ENCODE measurements around the gene ALK. TPM values are rescaled to one million over a fixed set of nuclear protein-coding genes. Genes with fewer than 3 reads are reported as not detected.

Gene ALK
- polyA plus RNA-seq, 2 of the 4 experiments (the other 2 are of a cell fraction): not detected

GRCh38 chr2:29662861-29663260, 258.5 kb downstream of the ALK start:
- H3K4me2 ChIP-seq: peak overlapping the region; percentile 37
- DNase-seq (ENCODE audit: low read depth in 1 of 2, low spot score in 1 of 2) (peak in 1 of 2 experiments; percentile 26), FAIRE-seq (peak; percentile 54), ATAC-seq (peak; percentile 48 to 69; a peak in 4 of 6 replicates)
- H3K27ac ChIP-seq: peak overlapping the region; percentile 5 to 25; a peak in 3 of 6 replicates
- WGBS (ENCODE audit: missing lambda C conversion rate): 0% methylated on average over 2 of the region's 2 CpGs
- POLR2A ChIA-PET: no interaction called here
- H3K4me1 ChIP-seq: peaks cover 16% of the 10 kb centered on the region; the same call in 2 of the 3 replicates
- TF ChIP-seq BCL3 (IDR thresholded peaks at IDR 0.05) (no peak), HDAC2 (IDR thresholded peaks at IDR 0.05) (no peak), BHLHE40 (IDR thresholded peaks at IDR 0.05; ENCODE audit: low read depth, low read length) (no peak)
- H3K4me3 ChIP-seq: no peak overlapping the region
- no peaks in the 10 kb centered on the region for H3K9me3 ChIP-seq
- CTCF ChIA-PET: interaction anchor here (2.6 kb wide), 1 partner anchor 11 kb away, joined by 11 read pairs; no protein-coding TSS in a partner anchor

- DNase-seq (ENCODE audit: low read depth in 1 of 2, low spot score in 1 of 2) (no peak), FAIRE-seq (no peak), ATAC-seq (no peak)
- no peak overlapping the region for H3K4me3 ChIP-seq
- peaks cover 16% of the 10 kb centered on the region; the same call in 2 of the 3 replicates for H3K4me1 ChIP-seq
- H3K27ac ChIP-seq: no peak overlapping the region
- ChIA-PET POLR2A (no interaction called here), CTCF (no interaction called here)
- WGBS (ENCODE audit: missing lambda C conversion rate): 44% methylated on average over 2 of the region's 2 CpGs
- TF ChIP-seq KDM5A (IDR thresholded peaks at IDR 0.05): no peak
- no peak for TF ChIP-seq CHD2 (IDR thresholded peaks at IDR 0.05; ENCODE audit: low read length, partially characterized antibody)
- TF ChIP-seq ZNF302 (CRISPR knock-in tag; IDR thresholded peaks at IDR 0.05): no peak
- H3K4me2 ChIP-seq: no peak overlapping the region
- no peaks in the 10 kb centered on the region for H3K9me3 ChIP-seq
Observed at GRCh38 chr2:29660201-29660600, 261.2 kb downstream of the ALK start.

GRCh38 chr2:29659178-29659577, 262.2 kb downstream of the ALK start:
- POLR2A ChIA-PET: no interaction called here
- H3K27ac ChIP-seq: no peak overlapping the region
- peaks cover 15% of the 10 kb centered on the region; the same call in 2 of the 3 replicates for H3K4me1 ChIP-seq
- H3K4me3 ChIP-seq: no peak overlapping the region
- no peak overlapping the region for H3K4me2 ChIP-seq
- 67% methylated on average over 2 of the region's 2 CpGs for WGBS (ENCODE audit: missing lambda C conversion rate)
- no peak for FAIRE-seq
- CTCF ChIA-PET: no interaction called here
- no peak for TF ChIP-seq POLR2AphosphoS2 (conservative IDR thresholded peaks at IDR 0.05; ENCODE audit: low read length)
- TF ChIP-seq HEYL (CRISPR knock-in tag; IDR thresholded peaks at IDR 0.05): no peak
- TF ChIP-seq JUN (IDR thresholded peaks at IDR 0.05): no peak
- no peak for TF ChIP-seq CHD4 (IDR thresholded peaks at IDR 0.05; ENCODE audit: borderline replicate concordance)
- no peak for TF ChIP-seq KDM5A (IDR thresholded peaks at IDR 0.05)
- TF ChIP-seq HOXB5 (CRISPR knock-in tag; IDR thresholded peaks at IDR 0.05): no peak
- TF ChIP-seq NFE2L2 (conservative IDR thresholded peaks at IDR 0.05; ENCODE audit: low read length): no peak
- no peak for TF ChIP-seq RNF2 (IDR thresholded peaks at IDR 0.05; ENCODE audit: borderline replicate concordance, low read depth)
- TF ChIP-seq JUNB (IDR thresholded peaks at IDR 0.05): no peak
- no peak for TF ChIP-seq KDM1A (IDR thresholded peaks at IDR 0.05; ENCODE audit: low read depth)
- no peak for TF ChIP-seq ESRRA (IDR thresholded peaks at IDR 0.05; ENCODE audit: borderline replicate concordance, low read length)
- TF ChIP-seq ATOH8 (CRISPR knock-in tag; IDR thresholded peaks at IDR 0.05; ENCODE audit: low read depth): no peak
- TF ChIP-seq SMC3 (IDR thresholded peaks at IDR 0.05): no peak
- TF ChIP-seq FOSB (CRISPR knock-in tag; IDR thresholded peaks at IDR 0.05): no peak
- no peak for TF ChIP-seq MYC (IDR thresholded peaks at IDR 0.05; ENCODE audit: borderline replicate concordance, low read length)
- no peak for TF ChIP-seq PHF8 (IDR thresholded peaks at IDR 0.05; ENCODE audit: borderline replicate concordance, low read depth)
- 0 out of 3 replicates have a peak, but pooled peaks cover 2% of the 10 kb centered on the region for H3K9me3 ChIP-seq
- no peak for ATAC-seq
- DNase-seq (ENCODE audit: low read depth in 1 of 2, low spot score in 1 of 2): no peak

All from A549 (cell line).